ENCODE data around the gene RRAD.

The RRAD gene

DNA sequence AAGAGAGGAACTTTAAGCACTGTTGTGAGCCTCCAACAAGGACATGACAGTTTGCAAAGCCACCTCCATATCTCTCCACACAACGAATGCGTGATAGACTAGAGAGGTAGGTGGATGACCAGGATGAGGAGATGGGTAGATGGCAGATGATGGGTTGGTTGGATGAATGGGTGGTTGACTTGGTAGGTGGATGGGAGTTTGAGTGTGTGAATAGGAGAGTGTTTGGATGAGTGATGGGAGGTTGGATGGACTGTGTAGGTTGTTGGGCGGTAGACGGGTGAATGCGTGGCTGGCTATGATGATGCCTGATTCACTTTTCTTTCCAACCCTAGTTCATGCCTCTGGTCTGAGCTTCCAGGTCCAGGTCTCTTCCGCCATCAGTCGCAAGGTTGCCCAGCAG lies 10.8 kb downstream of the RRAD start:
- no peak overlapping the region for H3K4me3 ChIP-seq (ENCODE audit: low read depth, low read length)
- TF ChIP-seq CTCF (IDR thresholded peaks at IDR 0.05; ENCODE audit: insufficient read depth, low read depth, low read length, missing control alignments), result no peak
- DNase-seq (ENCODE audit: low read depth), result no peak

- no peak for DNase-seq (ENCODE audit: low read depth)
- no peak overlapping the region for H3K4me3 ChIP-seq (ENCODE audit: low read depth, low read length)
- no peak for TF ChIP-seq CTCF (IDR thresholded peaks at IDR 0.05; ENCODE audit: insufficient read depth, low read depth, low read length, missing control alignments)
Observed at GRCh38 chr16:66913711-66914110, 11.6 kb downstream of the RRAD start.

DNA sequence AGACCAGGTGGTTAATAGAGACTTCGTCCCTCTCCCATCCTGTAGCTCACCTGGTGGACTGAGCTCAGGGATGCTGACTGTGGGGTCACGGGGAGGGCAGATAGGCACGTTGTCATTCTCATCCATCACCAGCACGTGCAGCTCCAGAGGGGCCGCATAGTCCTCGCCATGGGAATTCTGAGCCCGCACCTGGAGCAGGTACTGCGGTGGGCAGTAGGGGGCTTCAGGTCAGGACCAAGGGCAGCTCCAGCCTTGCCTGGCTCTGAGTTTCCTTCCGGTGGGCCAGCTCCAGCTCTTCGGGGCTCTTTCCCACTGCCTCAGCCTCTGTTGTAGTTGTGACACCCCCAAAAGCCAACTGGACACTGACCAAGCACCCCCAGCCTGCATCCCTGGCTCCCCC lies 12.3 kb downstream of the RRAD start:
- DNase-seq (ENCODE audit: low read depth), result no peak

DNA sequence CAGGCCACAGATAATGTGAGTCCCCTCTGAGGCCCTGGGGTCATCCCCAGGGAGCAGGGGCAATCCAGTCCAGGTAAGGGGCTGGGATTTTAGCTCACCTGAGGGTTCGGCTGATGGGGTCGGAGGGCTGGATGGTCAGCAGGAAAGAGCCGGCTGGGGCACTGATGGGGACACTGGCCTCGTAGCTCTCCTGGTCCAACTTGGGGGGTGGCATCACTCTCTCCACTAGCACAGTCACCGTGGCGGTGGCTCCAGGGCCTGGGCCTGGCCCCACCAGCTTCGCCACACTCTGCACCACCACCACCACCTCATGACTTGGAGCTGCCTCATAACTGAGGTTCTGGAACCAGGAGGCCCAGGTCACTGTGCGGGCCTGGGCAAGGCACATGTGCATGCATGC lies 13.5 kb downstream of the RRAD start:
- no peak for DNase-seq (ENCODE audit: low read depth)
- no peak for TF ChIP-seq CTCF (IDR thresholded peaks at IDR 0.05; ENCODE audit: insufficient read depth, low read depth, low read length, missing control alignments)
- H3K4me3 ChIP-seq (ENCODE audit: low read depth, low read length), result no peak overlapping the region

More for the DNA sequence above, 12.3 kb downstream of the RRAD start:
- H3K4me3 ChIP-seq (ENCODE audit: low read depth, low read length), result no peak overlapping the region
- no peak for TF ChIP-seq CTCF (IDR thresholded peaks at IDR 0.05; ENCODE audit: insufficient read depth, low read depth, low read length, missing control alignments)

DNA sequence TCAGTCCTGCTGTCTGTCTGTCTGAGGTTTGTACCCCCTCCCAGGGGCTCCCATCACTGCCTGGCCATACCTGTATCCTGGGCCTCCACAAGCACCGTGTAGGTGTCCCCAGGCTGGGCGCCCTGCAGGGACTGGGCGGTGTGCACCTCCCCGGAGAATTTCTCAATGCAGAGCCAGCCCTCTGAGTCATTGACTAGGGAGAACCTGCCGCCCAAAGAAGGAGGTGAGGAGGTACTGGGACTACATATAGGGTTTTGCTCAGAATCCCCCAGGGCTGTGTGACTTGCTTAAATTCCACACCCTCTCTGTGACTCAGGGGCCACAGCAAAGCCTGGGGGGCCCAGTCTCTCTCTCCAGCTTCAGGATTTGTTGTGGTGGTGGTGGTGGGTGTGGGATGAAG lies 14.2 kb downstream of the RRAD start:
- DNase-seq (ENCODE audit: low read depth), result no peak
- TF ChIP-seq CTCF (IDR thresholded peaks at IDR 0.05; ENCODE audit: insufficient read depth, low read depth, low read length, missing control alignments), result no peak
- H3K4me3 ChIP-seq (ENCODE audit: low read depth, low read length), result no peak overlapping the region

DNA sequence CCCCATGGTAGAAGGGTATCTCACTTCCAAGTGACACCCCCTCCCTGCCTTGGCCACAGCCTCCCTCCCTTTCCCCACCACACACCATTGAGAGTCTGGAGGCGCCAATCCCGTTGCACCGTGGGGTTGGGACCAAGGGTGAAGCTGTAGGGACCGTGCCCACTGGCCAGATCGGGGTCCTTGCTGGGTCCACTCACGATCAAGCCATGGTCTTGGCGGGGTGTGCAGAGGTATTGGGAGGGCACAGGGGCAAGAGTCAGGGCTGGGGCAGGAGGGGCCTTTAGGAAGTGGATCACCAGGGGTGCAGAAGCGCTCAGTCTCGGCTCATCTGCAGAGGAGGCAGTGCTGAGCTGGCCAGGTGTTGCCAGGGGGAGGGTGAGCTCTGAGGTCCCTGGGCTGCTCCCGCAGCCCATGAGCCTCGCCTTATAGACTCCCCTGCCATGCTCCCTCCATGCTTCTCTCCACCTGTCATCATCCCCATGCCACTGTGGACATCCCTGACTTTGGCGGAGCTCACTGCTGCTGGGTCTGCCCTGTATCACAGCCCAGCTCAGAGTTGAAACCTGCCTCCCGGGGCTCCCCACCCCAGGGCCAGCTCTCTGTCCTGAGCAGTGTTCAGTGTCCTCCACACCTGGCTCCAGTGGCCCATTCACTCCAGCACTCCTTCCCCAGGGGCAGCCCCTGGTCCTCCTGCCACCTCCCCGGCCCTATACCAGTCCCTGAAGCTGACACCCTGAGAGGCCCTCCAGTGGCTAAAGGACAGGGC lies 15.0 kb downstream of the RRAD start:
- no peak for DNase-seq (ENCODE audit: low read depth)
- no peak overlapping the region for H3K4me3 ChIP-seq (ENCODE audit: low read depth, low read length)
- no peak for TF ChIP-seq CTCF (IDR thresholded peaks at IDR 0.05; ENCODE audit: insufficient read depth, low read depth, low read length, missing control alignments)

Data from GM12865 (cell line).